Suprapubic skin (tissue), 4 donors: ENCODE results near the gene CDC37L1.

Source experiments
- CTCF ChIP-seq, 2 donors: fragments of 200-600 bp in 1 of 2; fragments of 450-650 bp in 1 of 2; sonication (generic) in 1 of 2; IDR thresholded peaks; one replicate each; pipeline ENCODE4 v1.5.1; 2016 to 2019; ENCODE audit warnings: antibody characterized with exemption in 2 of 2, mild to moderate bottlenecking in 1 of 2, moderate library complexity in 1 of 2
- EP300 ChIP-seq: sonication (generic); formaldehyde crosslinking; IDR thresholded peaks from one replicate; pipeline ENCODE4 v1.6.1; 2017; ENCODE audit warnings: antibody characterized with exemption
- POLR2AphosphoS5 ChIP-seq, 3 donors: sonication (generic); formaldehyde crosslinking; IDR thresholded peaks; one replicate each; pipeline ENCODE4 v1.6.1; 2017; ENCODE audit warnings: antibody characterized with exemption in 3 of 3

- TF ChIP-seq EP300 (no peak), CTCF (IDR thresholded peaks at IDR 0.05) (no peak), POLR2AphosphoS5 (IDR thresholded peaks at IDR 0.05) (no peak)
Measured at GRCh38 chr9:4689687-4690104, 10.3 kb downstream of the CDC37L1 start.
